WTC11 (cell line): ENCODE results near the gene ERP29.

ENCODE experiments used
- CREB1 ChIP-seq: sonication (generic); formaldehyde crosslinking; IDR thresholded peaks from 2 replicates; pipeline ENCODE4 v1.8.0; 2023; ENCODE audit warnings: mild to moderate bottlenecking, missing genetic modification reagents
- CTCF ChIP-seq: fragments of 200-600 bp; IDR thresholded peaks from 2 replicates; pipeline ENCODE4 v1.8.0; 2022; ENCODE audit warnings: antibody characterized with exemption
- E2F1 ChIP-seq: sonication (generic); formaldehyde crosslinking; IDR thresholded peaks from 2 replicates; pipeline ENCODE4 v1.8.0; 2022; ENCODE audit warnings: mild to moderate bottlenecking, missing genetic modification reagents
- E2F5 ChIP-seq: sonication (generic); formaldehyde crosslinking; IDR thresholded peaks from 2 replicates; pipeline ENCODE4 v1.8.1; 2022; ENCODE audit warnings: mild to moderate bottlenecking, moderate library complexity, missing genetic modification reagents
- MAX ChIP-seq: sonication (generic); formaldehyde crosslinking; IDR thresholded peaks from 2 replicates; pipeline ENCODE4 v1.8.0; 2022; ENCODE audit warnings: mild to moderate bottlenecking, missing genetic modification reagents
- TEAD1 ChIP-seq: sonication (generic); formaldehyde crosslinking; IDR thresholded peaks from 2 replicates; pipeline ENCODE4 v1.8.0; 2022; ENCODE audit warnings: mild to moderate bottlenecking, missing genetic modification reagents
- TP53 ChIP-seq: sonication (generic); formaldehyde crosslinking; IDR thresholded peaks from 2 replicates; pipeline ENCODE4 v1.8.1; 2023; ENCODE audit warnings: mild to moderate bottlenecking, missing genetic modification reagents
- USF2 ChIP-seq: sonication (generic); formaldehyde crosslinking; IDR thresholded peaks from 2 replicates; pipeline ENCODE4 v1.8.1; 2023; ENCODE audit warnings: mild to moderate bottlenecking, missing genetic modification reagents, moderate library complexity
- ZBTB21 ChIP-seq: sonication (generic); formaldehyde crosslinking; IDR thresholded peaks from 2 replicates; pipeline ENCODE4 v1.8.1; 2023; ENCODE audit warnings: mild to moderate bottlenecking, missing genetic modification reagents, borderline replicate concordance
- ZNF263 ChIP-seq: sonication (generic); formaldehyde crosslinking; IDR thresholded peaks from 2 replicates; pipeline ENCODE4 v1.8.1; 2022; ENCODE audit warnings: low read depth, mild to moderate bottlenecking, moderate library complexity, missing genetic modification reagents
- ZNF512 ChIP-seq: sonication (generic); formaldehyde crosslinking; IDR thresholded peaks from 2 replicates; pipeline ENCODE4 v1.8.1; 2022; ENCODE audit warnings: missing genetic modification reagents, borderline replicate concordance

GRCh38 chr12:112023759-112024396 lies 10.7 kb downstream of the ERP29 start:
- TF ChIP-seq CTCF (no peak), E2F1 (CRISPR knock-in tag) (no peak), ZNF512 (CRISPR knock-in tag) (no peak), ZBTB21 (CRISPR knock-in tag) (no peak), E2F5 (CRISPR knock-in tag) (no peak), TP53 (CRISPR knock-in tag) (no peak), ZNF263 (CRISPR knock-in tag) (no peak), USF2 (no peak), CREB1 (no peak), MAX (CRISPR knock-in tag) (no peak), TEAD1 (CRISPR knock-in tag) (no peak)
